GM18498 (cell line): ENCODE measurements around the gene ARL17B.
A peak's percentile ranks its signal among the peaks of the same experiment; 100 is the strongest.
"Not testable (repeated sequence)": the region's sequence is repeated elsewhere in the genome, so short reads cannot be mapped to it uniquely, and the experiment has no call there.

Experiments used
- ATAC-seq: cut with Tn5 transposase; IDR thresholded peaks from one replicate; pipeline ENCODE4 v1.9.1; 2021; ENCODE audit warnings: mild to moderate bottlenecking, moderate library complexity; ENCODE audit not compliant: unreplicated experiment

Gene ARL17B

DNA sequence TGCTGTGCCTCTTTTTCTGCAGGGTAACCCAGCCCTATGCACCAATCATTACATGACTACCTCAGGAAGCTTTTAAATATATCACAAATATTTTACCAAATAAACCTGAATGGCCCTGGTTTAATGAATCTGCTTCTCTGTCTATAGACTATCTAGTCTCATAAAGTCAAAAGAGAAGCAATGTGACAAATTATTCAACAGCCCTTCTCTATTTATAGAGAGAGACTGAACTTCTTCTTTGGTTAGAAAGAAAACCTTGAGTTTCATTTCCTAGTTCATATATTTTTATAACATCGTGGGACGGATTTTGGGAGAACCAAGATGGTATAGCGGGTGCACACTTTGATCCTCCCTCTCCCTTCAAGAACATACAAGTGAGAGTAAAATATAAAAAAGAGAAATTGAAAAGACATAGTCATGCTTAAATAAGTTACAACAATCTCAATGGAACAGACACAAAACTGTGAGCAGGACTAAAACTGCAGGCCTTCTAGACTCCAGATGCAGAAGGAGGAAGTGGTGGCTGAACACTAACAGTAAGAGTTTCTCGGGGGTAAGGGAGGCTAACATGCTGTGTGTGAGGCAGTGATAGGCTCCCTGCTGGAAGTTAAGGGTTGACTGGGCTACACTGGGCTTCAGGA, 70.5 kb downstream of the ARL17B start:
- peak; percentile 95 for ATAC-seq

DNA sequence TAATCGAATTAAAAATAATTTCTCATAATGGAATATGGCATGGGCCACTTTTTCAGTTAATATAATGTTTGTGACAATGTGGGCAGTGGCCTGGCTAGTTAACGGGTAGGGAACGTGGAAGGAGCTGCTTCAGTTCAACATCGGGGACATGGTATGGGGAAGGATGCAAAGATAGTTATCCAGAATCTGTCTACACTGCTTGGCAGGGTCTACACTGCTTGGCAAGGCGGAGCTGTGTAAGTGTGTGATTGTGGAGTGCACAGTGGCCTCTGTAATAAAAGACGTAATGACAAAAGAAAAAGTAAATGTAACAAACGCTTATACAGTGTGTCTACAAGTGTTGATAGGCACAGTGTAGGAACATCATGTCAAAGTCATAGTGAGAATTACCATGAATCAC, 74.0 kb downstream of the ARL17B start:
- ATAC-seq, result not testable (repeated sequence)

DNA sequence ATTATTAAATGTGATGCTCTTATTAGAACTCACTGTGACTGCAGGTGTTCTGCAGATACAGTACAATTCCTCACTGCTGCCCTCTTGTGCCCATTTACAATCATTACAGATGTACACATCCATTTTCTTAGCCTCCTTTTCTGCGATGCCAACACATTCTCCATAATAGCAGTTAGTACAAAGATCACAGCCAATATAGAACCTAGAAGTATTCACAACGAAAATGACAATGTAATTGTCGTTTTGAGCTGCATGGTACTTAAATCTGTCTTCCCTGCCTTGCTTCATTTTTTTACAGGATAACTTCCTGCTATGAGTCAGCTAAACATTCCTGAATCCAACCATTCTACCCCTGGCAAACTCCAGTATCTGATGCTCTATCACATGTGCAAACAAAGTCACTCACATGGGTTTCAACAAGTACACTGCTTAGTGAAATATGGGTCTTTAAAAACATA, 74.8 kb downstream of the ARL17B start:
- ATAC-seq, result not testable (repeated sequence)

DNA sequence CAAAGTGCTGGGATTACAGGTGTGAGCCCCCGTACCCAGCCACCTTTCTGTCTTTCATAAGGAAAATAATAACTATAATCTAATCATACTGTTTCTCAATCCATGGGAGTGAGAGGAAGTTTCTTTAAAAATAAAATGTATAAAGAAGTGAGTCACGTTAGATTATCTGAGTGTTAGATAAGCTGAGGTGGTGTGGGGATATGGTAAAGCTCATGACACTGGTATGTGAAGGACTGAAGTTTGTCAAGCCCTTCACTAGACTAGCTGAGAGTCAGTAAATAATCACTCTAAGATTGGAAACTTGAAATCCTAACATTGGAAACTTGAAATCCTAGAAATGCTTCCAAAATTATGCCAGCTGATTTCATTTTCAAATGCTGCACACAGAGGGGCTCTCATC, 76.1 kb downstream of the ARL17B start:
- ATAC-seq, result not testable (repeated sequence)

DNA sequence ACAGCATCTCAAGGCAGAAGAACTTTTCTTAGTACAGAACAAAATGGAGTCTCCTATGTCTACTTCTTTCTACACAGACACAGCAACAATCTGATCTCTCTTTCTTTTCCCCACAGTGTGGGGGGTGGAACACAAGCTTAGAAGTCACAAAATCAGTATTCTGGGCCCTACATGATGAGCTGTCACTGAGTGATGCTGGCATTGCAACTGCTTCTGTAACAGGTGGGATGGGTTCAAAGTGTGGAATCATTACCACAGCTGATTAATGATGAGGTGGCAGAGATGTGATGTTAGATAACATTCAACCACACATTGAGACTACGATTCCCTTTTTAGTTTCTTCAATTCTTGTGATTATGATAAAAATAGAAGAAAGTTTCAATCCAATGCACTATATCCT, 77.1 kb downstream of the ARL17B start:
- ATAC-seq, result not testable (repeated sequence)

DNA sequence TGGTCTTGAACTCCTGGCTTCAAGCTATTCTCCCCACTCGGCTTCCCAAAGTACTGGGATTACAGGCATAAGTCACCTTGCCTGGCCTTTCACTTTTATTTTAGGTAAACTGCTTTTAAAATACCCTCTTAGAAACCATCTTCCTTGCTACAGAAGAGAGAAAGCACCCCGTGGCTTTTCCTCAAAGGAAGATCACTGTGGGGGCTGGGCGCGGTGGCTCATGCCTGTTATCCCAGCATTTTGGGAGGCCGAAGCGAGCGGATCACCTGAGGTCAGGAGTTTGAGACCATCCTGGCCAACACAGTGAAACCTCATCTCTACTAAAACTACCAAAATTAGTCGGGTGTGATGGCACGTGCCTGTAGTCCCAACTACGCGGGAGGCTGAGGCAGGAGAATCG, 78.9 kb downstream of the ARL17B start:
- ATAC-seq, result not testable (repeated sequence)

DNA sequence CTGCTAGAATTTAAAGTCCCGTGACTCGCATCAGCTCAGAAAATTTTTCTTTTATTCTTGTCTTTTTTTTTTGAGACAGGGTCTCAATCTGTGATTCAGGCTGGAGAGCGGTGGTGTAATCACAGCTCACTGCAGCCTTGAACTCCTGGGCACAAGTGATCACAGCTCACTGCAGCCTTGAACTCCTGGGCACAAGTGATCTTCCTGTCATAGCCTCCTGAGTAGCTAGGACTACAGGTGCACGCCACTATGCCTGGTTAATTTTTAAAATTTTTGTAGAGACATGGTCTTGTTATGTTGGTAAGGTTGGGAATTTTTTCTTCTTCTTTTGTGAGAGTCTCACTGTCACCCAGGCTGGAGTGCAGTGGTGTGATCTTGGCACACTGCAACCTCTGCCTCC, 80.2 kb downstream of the ARL17B start:
- not testable (repeated sequence) for ATAC-seq

DNA sequence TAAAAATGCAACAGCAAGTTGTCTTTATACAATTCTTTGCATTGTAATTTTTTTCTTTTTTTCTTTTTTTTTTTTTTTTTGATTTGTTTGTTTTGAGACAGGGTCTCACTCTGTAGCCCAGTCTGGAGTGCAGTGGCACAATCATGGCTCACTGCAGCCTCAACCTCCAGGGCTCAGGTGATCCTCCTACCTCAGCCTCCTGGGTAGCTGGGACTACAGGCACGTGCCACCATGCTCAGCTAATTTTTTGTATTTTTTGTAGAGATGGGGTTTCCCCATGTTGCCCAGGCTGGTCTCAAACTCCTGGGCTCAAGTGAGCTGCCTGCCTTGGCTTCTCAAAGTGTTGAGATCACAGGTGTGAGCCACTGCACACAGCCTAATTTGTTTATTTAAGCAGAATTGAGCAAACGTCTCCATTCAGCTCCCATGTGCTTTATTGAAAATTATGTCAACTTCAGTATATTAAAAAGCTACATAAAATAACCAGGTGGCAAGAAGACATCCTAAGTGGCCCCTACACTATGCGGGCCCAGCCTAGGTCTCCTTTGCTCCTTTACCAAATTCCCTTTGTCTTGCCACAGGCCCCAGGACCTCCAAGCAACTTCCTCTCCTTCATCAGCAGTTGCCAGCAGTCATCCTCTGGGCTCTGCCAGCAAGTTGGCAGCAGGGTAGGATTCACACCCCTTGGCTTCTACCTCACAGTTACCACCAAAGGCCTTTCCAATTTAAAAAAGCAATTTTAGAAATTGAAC, 84.7 kb downstream of the ARL17B start:
- ATAC-seq, result not testable (repeated sequence)

DNA sequence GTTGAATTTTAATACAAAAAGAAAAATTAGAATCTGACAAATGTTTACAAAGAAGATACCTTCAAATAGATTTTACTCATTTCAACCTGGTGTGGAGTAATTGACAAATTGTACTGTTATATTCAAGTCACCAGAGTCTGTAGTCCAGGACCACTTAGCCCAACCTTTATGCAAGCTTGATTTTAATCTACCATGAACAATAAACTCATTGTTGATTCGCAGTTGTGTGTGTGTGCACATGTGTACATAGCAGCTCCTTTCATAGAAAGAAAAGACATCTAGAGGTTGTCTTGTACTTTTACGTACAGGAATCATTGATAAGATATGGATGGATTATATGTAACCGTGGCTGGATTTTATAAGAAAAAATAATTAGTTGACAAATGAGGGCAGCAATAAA, 87.3 kb downstream of the ARL17B start:
- ATAC-seq, result no peak

DNA sequence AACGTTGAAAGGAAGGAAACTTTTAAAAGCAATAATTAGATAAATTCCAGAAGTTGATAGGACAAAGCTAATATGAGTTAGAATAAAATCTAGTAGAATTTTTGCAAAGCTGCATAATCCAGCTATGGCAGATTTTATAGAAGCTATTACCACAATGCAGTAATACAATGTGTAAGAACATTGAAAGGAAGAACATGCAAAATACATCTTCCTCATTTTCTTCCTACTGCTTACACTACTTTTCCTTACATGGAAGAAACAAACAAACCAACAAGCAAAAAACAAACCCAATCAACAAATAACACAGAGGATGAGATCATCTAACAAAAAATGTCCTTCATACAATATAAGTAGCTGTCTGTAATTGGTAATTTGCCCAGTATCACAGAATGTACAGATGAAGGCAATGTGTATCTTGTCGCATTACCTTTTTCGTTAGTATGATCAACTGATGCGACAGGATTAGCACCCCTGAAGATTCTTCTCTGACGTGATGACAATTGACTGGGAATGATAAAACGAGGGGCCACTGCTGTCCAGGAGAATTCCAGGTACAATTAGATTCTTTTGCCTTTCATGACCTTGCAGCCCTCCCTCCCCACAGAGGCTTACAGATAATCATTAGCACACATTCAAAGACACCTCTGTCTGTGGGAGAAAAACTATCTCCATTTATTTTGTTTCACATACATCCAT, 87.9 kb downstream of the ARL17B start:
- no peak for ATAC-seq

DNA sequence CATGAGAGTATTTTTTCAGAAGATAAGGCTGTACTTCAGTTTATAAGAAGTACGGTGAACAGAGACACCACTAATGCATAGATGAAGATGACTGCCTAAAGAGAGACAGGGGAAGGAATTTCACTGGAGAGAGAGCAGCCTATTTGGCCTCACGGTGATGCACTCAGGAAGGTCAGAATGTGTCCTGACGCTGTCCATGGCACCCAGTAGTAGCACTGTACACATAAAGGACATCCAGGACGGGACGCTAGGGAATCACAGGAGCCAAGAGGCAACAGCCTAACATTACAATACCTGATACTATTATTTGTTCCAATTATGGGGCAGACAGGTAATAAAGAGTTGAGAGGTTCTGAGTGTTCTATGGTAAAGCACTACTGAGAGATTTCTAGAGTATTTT, 91.5 kb downstream of the ARL17B start:
- ATAC-seq, result no peak

DNA sequence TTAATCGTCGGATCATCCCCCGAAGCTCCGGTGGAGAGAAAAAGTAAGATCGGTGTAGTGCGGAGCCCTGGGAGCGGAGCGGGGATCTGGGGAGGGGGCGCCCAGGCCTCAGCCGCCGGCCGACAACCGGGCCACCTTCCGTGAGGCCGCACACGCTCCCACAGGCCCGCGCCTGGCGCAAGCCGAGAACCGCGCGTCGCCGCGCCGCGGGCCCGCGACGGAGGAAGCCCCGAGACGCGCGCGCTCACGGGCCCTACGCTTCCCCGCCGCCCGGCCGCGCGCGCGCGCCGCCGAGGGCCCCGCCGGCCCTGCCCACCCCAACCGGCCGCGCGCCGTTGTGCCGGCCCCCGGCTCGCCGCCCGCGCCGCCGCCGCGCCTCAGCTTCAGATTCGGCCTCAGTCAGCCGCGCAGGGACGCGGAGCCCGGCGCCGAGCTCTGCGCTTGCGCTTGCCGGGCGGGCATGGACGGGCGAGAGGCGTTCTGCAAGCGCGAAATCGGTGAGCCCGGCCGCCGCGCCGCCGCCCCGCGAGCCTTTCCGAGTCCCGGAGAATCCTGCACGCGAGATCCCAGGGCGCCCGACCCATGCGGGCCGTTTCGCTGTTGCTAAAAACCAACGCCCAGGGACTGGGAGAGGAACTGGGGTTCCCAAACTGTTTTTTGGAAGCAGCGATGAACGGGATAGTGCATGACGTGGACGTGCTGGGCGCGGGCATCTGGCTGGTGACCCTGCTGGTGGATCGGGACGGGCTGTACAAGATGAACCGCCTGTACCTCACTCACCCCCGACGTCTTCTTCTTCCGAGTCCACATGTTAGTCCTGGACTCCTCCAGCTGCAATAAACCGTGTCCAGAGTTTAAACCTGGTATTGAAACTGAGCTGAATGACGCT, 94.7 kb downstream of the ARL17B start:
- ATAC-seq, result peak; percentile 84

DNA sequence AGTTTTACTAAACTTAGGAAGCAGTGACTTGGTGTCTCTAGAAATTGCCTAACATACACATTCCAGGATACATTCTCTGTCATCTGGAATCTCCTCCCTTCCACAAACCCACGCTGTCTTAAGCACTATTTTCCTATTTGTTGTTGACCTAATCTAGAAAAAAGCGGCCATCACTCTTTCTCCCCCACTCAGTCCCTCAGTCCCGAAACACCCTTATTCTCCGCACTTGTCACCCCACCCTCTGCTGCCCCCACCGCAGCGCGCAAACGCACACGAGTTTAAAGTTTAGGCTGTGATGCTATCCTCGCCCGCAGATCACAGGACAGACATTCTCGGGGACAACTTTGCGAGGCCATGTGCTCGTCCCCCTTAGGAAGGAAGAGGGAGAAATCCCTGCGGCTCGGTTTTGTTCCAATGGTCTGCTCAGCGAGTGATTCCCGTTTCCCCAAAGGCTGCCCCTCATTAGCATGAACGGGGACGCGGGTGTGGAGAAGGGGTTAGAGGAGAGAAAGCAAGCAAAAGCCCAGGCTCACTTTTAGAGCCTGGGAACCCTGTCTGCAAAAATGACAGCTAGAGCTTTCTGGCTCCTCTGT, 95.4 kb downstream of the ARL17B start:
- ATAC-seq, result peak; percentile 7

DNA sequence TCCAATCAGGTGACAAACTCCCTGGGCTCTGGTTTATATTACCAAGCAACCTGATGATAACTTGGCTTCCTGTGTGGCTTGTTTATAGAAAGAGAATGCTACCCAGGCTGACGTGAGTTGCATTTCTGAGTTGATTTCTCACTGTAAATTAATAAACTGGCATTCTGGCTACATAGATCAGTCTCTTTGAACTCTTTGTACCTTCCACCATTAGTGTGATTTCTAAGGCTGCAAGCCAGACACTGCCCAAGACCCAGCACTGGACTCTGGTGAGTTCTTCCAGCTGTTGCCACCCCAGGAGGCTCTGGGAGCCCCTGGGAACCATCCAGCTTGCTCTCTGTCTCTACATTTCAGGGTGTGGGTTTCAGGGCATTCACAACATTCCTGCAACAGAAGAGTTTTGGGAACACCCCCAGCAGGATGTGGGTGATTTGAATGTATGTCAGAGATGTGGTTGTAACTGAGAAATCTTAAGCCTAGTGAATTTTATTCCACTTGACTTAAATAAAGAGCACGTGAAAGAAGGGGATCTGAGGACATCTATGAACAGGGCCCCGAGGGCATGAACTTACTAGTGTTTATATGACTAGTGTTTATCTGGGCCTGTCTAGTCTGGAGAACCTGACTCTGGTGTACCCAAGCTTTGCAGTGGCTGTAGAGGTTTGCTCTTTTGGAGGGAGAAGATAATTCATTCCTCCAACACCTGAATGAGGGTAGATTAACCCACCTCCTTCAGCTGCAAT, 96.9 kb downstream of the ARL17B start:
- ATAC-seq, result no peak

DNA sequence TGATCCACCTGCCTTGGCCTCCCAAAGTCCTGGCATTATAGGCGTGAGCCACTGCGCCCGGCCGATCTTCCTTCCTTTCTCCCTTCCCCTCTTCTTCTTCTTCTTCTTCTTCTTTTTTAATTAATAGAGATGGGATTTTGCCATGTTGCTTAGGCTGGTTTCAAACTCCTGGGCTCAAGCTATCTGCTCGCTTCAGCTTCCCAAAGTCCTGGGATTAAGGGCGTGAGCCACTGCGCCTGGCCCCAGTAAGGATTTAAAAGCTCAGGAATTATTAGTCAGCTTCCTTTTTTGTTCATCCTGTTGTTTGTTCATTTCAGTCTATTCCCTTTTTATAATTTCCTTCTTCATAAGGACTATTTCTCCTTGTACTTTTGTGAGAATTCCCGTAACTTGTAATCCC, 99.3 kb downstream of the ARL17B start:
- no peak for ATAC-seq

DNA sequence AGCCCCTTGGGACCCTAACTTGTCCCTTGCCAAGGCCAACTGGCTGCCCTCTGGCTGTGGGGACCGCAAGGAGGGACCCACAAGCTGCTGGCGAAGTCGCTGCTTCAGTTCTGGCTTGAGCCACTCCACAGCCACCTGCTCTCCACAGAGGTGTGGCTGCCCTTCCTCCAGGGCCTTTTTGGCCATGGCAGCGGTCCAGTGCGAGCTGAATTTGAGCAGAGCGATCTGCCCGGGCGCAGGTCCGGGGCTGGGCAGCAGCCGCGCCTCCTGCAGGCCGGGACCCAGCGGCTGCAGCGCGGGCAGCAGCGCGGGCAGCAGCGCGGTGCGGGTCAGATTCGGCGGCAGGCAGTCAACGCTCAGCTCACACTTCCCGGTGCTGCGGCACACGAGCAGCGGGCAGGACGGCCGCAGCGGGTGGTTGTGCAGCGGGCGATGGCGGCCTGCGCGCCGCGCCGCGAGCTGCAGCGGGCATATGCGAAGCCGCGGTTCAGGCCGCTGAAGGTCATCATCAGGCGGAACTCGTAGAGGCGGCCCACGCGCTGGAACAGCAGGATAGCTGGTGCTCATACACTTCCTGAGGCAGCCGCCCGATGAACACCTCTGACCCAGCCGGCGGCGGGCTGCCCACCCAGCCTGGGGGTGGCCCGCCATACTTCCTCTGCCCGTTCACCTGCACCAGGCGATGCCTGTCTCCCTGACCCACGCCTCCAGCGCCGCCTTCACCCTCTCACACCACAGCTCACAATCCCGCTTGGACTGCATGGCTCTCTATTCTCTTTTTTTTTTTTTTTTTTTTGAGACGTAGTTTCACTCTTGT, 101.5 kb downstream of the ARL17B start:
- ATAC-seq, result not testable (repeated sequence)

DNA sequence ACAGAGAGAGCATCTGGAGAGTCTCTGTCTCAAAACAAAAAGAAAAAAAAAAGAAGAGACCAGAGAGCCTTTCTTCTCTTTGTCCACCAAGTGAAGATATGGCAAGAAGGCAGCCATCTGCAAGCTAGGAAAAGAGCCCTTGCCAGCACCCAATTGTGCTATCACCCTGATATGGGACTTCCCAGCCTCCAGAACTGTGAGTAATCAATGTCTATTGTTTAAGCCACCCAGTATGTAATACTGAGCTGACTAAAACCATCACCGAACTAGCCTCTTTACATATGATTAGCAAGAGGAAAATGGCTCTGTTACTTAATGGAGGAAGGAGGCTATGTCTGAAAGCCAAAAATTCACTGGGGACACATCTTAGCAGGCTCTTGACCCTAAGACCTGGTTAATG, 105.2 kb downstream of the ARL17B start:
- ATAC-seq, result not testable (repeated sequence)

DNA sequence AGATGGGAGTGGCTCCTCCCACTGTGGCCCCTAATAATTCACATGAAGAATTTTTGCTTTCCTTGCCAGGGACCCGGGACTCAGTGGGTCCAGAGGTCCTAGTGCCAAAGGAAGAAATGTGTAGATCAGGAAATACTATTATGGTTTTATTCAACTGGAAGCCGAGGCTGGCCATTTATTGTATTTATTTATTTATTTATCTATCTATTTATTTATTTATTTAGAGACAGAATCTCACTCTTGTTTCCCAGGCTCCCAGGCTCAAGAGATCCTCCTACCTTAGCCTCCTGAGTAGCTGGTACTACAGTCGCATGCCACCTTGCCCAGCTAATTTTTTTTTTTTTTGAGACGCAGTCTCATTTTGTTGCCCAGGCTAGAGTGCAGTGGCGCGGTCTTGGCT, 107.4 kb downstream of the ARL17B start:
- not testable (repeated sequence) for ATAC-seq

DNA sequence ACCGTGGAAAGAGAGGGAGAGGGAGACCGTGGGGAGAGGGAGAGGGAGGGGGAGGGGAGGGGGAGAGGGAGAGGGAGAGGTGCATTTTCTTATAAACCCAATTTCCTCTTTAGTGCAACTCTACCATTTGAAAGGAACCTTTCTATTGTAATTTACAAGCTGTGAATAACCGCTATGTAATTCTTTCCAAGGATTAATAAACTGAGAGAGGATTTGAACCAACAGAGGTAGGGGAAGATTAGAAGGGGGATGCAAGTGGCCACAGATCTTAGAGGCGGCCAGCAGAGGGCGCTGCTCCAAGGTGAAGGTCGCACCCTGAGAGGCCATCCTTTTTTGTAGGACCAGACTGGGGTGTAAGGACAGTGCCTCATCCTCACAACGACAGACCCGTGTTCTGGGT, 107.8 kb downstream of the ARL17B start:
- not testable (repeated sequence) for ATAC-seq
